Muscle of back (tissue), 11 donors: Measurements from ENCODE around the gene YES1. TPM values are rescaled to one million over a fixed set of nuclear protein-coding genes. Genes with fewer than 3 reads are reported as not detected.
"Not testable (repeated sequence)": the region's sequence is repeated elsewhere in the genome, so short reads cannot be mapped to it uniquely, and the experiment has no call there.

Source experiments
- DNase-seq, 3 donors: peaks; one replicate each; pipeline versions ENCODE4 v3.0.0 to v3.0.0-alpha.2; 2013
- polyA plus RNA-seq, 10 donors: library from polyadenylated mRNA; unstranded; fragments of 120-200 nt; gene quantifications; one replicate each; pipeline ENCODE4 v1.2.1, GENCODE V29; 2013; ENCODE audit not compliant: insufficient read length in 10 of 10

The YES1 gene
- polyA plus RNA-seq, 10 donors: 47.7 to 72.0 (median 53.5) TPM

DNA sequence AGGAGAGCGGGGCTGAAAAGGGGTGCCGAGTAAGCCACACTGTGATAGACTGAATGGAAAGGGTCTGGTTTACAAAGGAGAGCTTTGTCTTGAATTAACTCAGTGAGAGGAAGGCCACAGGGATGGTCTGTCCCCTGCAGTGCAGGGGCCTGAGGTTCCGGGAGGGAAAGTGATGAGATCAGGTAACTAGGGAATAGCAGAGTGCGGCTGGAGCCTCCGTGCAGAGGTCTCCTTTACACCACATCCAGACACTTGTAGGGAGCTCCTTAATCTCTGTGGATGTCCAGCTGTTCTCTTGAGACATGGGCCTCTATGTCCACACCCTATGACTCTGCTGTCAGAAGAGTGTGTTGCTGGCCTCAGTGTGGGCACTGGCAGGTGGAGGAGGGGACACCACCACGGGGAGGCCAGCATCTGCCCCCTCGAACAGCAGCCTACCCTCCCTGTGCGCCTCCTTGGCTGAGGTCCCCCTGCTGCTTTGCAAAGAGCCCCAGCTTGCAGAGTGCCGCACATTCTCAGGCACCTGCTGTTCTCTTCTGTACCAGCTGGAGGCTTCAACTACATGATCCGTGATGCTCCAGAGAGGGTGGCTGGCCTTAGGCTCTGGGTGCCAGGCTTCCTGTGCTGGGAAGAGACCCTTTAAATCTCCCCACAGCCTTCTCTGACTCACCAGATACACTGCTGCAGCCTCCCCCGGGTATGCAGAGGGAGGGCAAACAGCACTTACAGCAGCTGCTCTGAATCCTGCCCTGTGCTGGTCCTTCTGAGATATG lies 125.5 kb downstream of the YES1 start:
- no peak for DNase-seq

- DNase-seq: no peak
Observed at GRCh38 chr18:685438-685837, 126.6 kb downstream of the YES1 start.

GRCh38 chr18:683531-683930 lies 128.5 kb downstream of the YES1 start:
- DNase-seq: no peak

DNA sequence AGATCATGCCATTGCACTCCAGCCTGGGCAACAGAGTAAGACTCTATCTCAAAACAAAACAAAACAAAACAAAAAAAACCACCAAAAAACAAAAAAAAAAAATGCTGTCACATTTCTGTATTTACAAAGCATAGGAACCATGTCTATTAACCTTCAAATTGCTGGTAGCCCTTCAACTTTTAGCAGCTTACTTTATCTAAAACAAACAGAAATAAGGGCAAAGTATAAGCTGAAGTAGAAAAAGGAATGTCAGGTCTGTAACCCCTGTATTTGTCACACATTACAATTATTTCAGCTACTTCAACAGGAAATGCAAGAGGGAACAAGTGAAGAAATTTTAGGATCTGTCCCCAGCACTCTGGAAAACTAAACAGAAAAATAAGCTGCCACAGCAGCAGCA lies 129.2 kb downstream of the YES1 start:
- no peak for DNase-seq

DNA sequence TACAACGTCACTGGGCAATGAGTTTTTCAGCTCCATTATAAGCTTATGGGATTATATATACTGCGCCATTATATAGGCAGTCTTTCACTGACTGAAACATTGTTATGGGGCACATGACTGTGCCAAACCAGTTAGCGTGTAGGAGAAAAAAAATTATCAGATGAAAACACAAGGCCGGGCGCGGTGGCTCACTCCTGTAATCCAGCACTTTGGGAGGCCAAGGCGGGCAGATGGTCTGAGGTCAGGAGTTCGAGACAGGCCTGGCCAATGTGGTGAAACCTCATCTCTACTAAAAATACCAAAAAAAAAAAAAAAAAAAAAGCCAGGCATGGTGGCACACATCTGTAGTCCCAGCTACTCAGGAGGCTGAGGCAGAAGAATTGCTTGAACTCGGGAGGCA lies 129.6 kb downstream of the YES1 start:
- not testable (repeated sequence) for DNase-seq

DNA sequence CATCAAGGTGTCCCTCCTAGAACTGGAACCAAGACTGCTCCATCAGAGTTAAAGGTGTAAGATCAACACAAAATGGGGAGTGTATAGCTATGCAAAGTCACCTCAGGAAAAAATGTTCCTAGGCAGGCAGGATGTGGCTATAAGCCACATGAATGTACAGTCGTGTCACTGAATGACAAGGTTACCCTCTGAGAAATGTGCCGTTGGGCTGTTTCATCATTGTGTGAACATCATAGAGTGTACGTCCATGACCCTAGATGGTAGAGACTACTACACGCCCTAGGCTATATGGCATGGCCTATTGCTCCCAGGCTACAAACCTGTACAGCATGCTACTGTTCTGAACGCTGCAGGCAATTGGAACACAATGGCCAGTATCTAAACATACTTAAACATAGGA lies 130.1 kb downstream of the YES1 start:
- DNase-seq: no peak

- no peak for DNase-seq
Observed at GRCh38 chr18:680392-680791, 131.7 kb downstream of the YES1 start.

DNA sequence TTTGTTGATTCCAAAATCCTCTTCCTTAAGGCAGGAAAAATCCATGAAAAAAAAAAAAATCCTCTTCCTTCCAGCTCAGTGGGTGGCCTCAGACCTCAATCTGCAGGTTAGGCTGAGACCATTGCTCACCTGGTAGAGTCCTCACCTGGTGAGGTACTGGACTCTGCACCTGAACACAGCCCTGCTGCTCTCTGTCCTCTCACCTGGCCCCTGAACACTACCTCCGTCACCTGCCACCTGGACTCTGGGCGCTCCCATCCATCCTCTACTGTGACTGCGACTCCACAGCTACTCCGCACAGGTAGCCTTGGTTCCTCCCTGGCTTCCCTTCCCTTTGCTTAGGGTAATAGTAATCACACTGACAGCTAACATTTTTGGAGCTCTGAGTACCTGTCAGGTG lies 132.5 kb downstream of the YES1 start:
- DNase-seq: no peak

DNA sequence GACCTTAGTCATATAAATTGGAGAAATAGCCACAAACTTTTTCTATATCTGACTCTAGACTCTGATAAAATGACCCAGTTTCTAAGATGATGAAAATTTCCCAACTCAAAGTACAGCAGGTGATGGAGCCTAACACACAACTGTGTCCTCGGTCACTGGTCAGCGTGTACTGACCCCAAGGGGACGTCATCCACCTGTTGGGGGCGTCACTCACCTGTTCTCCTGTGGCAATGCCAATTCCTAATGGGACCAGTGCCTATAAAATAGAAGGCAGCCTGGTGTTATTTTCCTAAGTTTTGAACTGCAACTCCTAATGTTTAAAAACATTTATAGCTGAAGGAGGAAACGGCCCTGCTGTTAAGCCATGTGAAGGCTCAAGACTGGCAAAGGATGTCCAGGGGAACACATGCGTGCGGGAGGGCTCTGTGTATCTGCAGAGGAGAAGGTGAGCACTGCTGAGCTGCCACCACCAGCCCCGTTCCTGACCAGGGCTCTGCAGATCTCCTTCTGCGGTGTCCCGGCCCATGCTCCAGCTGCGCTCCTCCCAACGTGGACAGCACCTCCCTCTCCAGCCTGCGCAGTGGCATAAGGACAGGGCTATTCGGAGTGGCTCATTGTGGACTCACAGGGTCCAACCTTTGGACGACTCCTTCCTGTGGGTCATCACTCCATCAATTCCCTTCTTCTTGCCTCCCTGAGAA lies 133.4 kb downstream of the YES1 start:
- no peak for DNase-seq

DNA sequence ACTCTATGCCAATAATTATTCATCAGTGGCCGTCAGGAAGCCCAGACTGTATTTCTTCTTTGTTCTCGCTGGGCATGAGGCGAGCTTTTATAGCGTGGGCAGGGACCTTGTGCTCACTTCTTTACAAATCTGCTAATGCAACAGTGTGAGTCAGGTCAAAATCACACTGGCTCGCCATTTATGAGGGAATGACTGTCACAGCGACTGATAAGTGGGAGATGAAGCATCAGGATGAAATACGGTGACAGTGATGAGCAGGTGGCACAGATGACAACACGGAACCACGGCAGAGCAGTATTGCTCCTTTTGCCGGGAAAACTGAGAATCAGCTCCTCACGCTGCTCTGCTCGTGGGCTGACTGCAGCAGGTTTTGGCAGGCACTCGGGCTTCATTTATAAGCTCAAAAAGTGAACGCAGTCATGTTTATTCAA lies 134.1 kb downstream of the YES1 start:
- no peak for DNase-seq

DNA sequence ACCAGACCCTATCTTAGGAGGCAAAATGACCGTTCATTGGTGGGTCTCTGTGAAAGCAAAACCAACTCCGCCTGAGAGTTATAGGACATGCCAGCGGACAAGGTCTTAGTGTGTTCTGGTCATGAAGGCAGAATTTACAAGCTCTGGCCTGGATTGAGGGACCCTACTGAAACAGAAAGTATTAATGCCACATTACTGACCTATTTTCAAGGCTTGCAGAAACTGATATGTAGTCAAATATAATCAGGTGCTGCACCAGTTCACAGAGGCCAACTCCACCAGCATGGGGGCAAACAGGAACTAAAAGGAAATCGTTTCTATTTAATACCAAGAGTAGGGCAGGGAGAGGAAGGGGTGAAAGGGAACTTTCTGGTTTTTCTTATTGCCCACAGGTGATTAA lies 134.9 kb downstream of the YES1 start:
- no peak for DNase-seq

- no peak for DNase-seq
Observed at GRCh38 chr18:676736-677135, 135.3 kb downstream of the YES1 start.

GRCh38 chr18:676069-676468 lies 136.0 kb downstream of the YES1 start:
- no peak for DNase-seq

DNA sequence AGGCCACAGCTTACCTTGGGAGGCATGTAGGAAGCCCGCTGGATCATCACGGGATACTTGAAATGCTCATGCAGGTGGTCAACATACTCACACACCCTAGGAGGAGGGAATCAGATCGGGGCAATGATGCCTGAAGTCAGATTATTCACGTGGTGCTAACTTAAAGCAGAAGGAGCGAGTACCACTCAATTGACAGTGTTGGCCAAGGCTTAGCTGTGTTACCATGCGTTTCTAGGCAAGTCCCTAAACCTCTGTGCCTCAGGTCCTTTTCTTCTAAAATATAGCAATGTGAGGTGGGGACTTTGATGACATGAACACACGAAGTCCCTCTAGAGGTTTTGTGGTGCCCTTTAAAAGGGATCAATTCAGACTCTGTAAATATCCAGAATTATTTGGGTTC lies 136.7 kb downstream of the YES1 start:
- no peak for DNase-seq

DNA sequence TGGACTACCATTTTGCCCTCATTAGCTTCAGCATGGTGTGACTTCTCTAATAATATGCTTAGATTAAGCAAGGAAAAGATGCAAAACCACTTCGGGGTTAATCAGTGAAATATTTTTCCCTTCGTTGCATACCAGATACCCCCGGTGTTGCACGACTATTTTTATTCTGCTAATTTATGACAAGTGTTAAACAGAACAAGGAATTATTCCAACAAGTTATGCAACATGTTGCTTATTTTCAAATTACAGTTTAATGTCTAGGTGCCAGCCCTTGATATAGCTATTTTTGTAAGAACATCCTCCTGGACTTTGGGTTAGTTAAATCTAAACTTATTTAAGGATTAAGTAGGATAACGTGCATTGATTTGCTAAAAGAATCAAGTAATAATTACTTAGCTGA lies 138.3 kb downstream of the YES1 start:
- no peak for DNase-seq

- no peak for DNase-seq
Observed at GRCh38 chr18:673317-673716, 138.7 kb downstream of the YES1 start.

Other genes with a start within 250 kb of the YES1 start
- not detected for gene CETN1, start 231.9 kb downstream of the YES1 start, polyA plus RNA-seq
- 1 to 10 TPM in 3 of 10 donors, under 1 TPM in 7; 0.36 to 3.1 (median 0.85) TPM for gene CLUL1, start 215.3 kb downstream of the YES1 start, polyA plus RNA-seq
- 100 to 1,000 TPM in 1 of 10 donors, 10 to 100 TPM in 9; 51.3 to 122 (median 60.4) TPM for gene TYMS, start 154.6 kb downstream of the YES1 start, polyA plus RNA-seq
- 10 to 100 TPM; 13.3 to 52.3 (median 21.8) TPM for gene ENOSF1, start 99.6 kb downstream of the YES1 start, polyA plus RNA-seq
- under 1 TPM; 0.22 to 0.88 (median 0.47) TPM for gene ADCYAP1, start 92.6 kb upstream of the YES1 start, polyA plus RNA-seq